MM.1S (cell line): ENCODE data around the gene TMEM235.

Experiments used
- DNase-seq: peaks from one replicate; pipeline ENCODE4 v3.0.0-alpha.2; 2015
- H2AFZ ChIP-seq: fragments of 300-600 bp; sonication (generic); 2 replicates; pipeline ENCODE4 v1.6.0; 2016; ENCODE audit warnings: antibody characterized with exemption, low read length
- H3F3A ChIP-seq: fragments of 300-600 bp; sonication (generic); 2 replicates; pipeline ENCODE4 v1.6.1; 2016; ENCODE audit warnings: mild to moderate bottlenecking, antibody characterized with exemption, low read length, moderate library complexity, mixed read lengths; ENCODE audit not compliant: insufficient read depth
- H3K27ac ChIP-seq: fragments of 300-600 bp; sonication (generic); 2 replicates; pipeline ENCODE4 v1.5.1; 2016; ENCODE audit warnings: mild to moderate bottlenecking, low read length
- H3K27me3 ChIP-seq: fragments of 300-600 bp; sonication (generic); replicated peaks from 2 replicates; pipeline ENCODE4 v1.6.0; 2016; ENCODE audit warnings: low read length; ENCODE audit not compliant: insufficient read depth
- H3K36me3 ChIP-seq: fragments of 300-600 bp; sonication (generic); replicated peaks from 2 replicates; pipeline ENCODE4 v1.6.1; 2016; ENCODE audit warnings: mild to moderate bottlenecking, low read length, mixed read lengths; ENCODE audit not compliant: insufficient read depth
- H3K4me1 ChIP-seq: fragments of 300-600 bp; sonication (generic); 2 replicates; pipeline ENCODE4 v1.6.1; 2016; ENCODE audit warnings: low read length, mixed read lengths
- H3K4me2 ChIP-seq: fragments of 300-600 bp; sonication (generic); 2 replicates; pipeline ENCODE4 v1.6.0; 2016; ENCODE audit warnings: low read depth, low read length
- H3K4me3 ChIP-seq: fragments of 300-600 bp; sonication (generic); 2 replicates; pipeline ENCODE4 v1.5.1; 2016; ENCODE audit warnings: low read length, mixed read lengths
- H3K79me2 ChIP-seq: fragments of 300-600 bp; sonication (generic); 2 replicates; pipeline ENCODE4 v1.6.1; 2016; ENCODE audit warnings: mixed run types, low read length, mixed read lengths
- H3K9ac ChIP-seq: fragments of 300-600 bp; sonication (generic); 2 replicates; pipeline ENCODE4 v1.6.1; 2016; ENCODE audit warnings: low read length, mixed read lengths
- H3K9me2 ChIP-seq: fragments of 300-600 bp; sonication (generic); replicated peaks from 2 replicates; pipeline ENCODE4 v1.6.1; 2016; ENCODE audit warnings: mild to moderate bottlenecking, low read length, mixed read lengths; ENCODE audit not compliant: insufficient read depth
- H3K9me3 ChIP-seq: fragments of 300-600 bp; sonication (generic); replicated peaks from 2 replicates; pipeline ENCODE4 v1.6.1; 2016; ENCODE audit warnings: mild to moderate bottlenecking, low read length, mixed read lengths; ENCODE audit not compliant: insufficient read depth
- H4K20me1 ChIP-seq: fragments of 300-600 bp; sonication (generic); 2 replicates; pipeline ENCODE4 v1.6.1; 2016; ENCODE audit warnings: mild to moderate bottlenecking, low read length, moderate library complexity, mixed read lengths; ENCODE audit not compliant: insufficient read depth
- EZH2 ChIP-seq: fragments of 300-600 bp; sonication (generic); optimal IDR thresholded peaks from 2 replicates; pipeline ENCODE3; 2017; ENCODE audit warnings: low read depth, mild to moderate bottlenecking, antibody characterized with exemption, low read length, mixed read lengths
- EZH2phosphoT487 ChIP-seq: fragments of 300-600 bp; sonication (generic); IDR thresholded peaks from 2 replicates; pipeline ENCODE4 v1.6.1; 2018; ENCODE audit warnings: antibody characterized with exemption, low read length
- TF ChIP-seq, protein P1 (sequence below): fragments of 300-600 bp; sonication (generic); IDR thresholded peaks from 2 replicates; pipeline ENCODE4 v1.5.1; 2016; ENCODE audit warnings: antibody characterized with exemption, low read length, mixed read lengths

TMEM235 gene

DNA sequence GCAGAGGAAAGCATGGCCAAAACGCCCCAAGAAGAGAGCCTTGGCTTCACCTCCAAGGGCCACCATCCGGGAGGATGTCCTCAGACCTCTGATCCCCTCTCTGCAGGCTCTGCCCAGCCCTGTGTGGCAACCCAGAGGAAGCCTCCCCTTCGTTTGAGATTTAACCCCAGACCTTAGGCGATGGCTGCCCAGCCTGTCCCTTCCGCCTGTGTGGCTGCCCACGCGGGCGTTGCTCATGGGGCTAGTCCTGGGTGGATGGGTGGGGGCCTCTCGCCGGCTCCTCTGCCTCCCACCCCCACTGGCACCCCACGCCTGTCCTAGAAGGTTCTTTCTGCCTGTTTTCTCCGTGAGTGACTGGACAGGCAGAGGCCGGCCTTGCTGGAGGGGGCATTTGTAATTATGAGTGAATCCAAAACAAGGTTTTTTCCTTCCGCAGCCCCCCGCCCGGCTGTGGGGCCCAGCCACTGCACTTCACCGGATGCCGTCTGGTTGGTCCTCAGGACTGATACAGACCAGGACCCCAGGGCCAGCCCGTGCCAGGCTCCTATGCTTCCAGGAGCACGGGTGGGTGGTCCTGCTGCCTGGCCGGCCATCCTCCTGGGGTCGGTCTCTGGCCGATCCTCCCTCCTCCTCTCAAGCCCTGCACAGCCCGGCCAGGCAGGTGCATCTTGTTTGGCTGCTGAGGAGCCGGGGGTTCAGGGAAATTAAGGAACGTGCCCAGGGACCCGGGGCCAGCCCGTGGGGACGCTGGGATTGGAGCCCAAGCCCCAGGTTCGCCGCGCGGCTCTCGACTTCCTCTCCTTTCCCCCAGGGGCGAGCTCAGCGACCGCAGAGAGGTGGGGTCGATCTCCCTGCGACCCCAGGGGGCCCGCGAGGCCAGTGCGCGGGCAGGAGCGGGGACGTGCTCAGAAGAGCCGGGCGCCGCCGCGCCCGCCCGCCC lies at the start of gene TMEM235:
TMEM235 (plus strand) TSS at position 636 of the 940 bp plus-strand sequence. CDS start 393 bp downstream, outside the sequence.
- Histone ChIP-seq H3K9me2 (no peaks in the 10 kb centered on the region), H2AFZ (no peak within 1 kb of the TSS), H3F3A (0 out of 2 replicates have a peak, but pooled peaks cover 2% of the 10 kb centered on the region), H3K27ac (no peak within 1 kb of the TSS), H3K36me3 (no peaks in the 10 kb centered on the region), H4K20me1 (no peaks in the 10 kb centered on the region), H3K9me3 (no peaks in the 10 kb centered on the region), H3K4me2 (no peak within 1 kb of the TSS), H3K27me3 (peaks cover 34% of the 10 kb centered on the region), H3K4me3 (no peak within 1 kb of the TSS), H3K9ac (no peak within 1 kb of the TSS), H3K4me1 (no peaks in the 10 kb centered on the region), H3K79me2 (no peaks in the 10 kb centered on the region)
- TF ChIP-seq EZH2, result no peak
- TF ChIP-seq, protein P1, sequence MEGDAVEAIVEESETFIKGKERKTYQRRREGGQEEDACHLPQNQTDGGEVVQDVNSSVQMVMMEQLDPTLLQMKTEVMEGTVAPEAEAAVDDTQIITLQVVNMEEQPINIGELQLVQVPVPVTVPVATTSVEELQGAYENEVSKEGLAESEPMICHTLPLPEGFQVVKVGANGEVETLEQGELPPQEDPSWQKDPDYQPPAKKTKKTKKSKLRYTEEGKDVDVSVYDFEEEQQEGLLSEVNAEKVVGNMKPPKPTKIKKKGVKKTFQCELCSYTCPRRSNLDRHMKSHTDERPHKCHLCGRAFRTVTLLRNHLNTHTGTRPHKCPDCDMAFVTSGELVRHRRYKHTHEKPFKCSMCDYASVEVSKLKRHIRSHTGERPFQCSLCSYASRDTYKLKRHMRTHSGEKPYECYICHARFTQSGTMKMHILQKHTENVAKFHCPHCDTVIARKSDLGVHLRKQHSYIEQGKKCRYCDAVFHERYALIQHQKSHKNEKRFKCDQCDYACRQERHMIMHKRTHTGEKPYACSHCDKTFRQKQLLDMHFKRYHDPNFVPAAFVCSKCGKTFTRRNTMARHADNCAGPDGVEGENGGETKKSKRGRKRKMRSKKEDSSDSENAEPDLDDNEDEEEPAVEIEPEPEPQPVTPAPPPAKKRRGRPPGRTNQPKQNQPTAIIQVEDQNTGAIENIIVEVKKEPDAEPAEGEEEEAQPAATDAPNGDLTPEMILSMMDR, result no peak
- TF ChIP-seq EZH2phosphoT487, result no peak
- DNase-seq, result no peak

GRCh38 chr17:78182504-78182903 lies 48.9 kb upstream of the TMEM235 start:
- Histone ChIP-seq H4K20me1 (no peaks in the 10 kb centered on the region), H3K4me1 (peaks cover 27% of the 10 kb centered on the region), H3K27me3 (no peaks in the 10 kb centered on the region), H3K4me3 (no peak overlapping the region), H3K9me2 (no peaks in the 10 kb centered on the region), H3K36me3 (peaks cover 4% of the 10 kb centered on the region; the same call in 1 of the 2 replicates), H3K4me2 (no peak overlapping the region), H3K79me2 (peaks cover 73% of the 10 kb centered on the region), H3F3A (peaks cover 19% of the 10 kb centered on the region), H3K9me3 (no peaks in the 10 kb centered on the region), H3K9ac (no peak overlapping the region), H2AFZ (no peak overlapping the region), H3K27ac (no peak overlapping the region)
- no peak for DNase-seq
- TF ChIP-seq, protein P1, result no peak
- no peak for TF ChIP-seq EZH2phosphoT487
- TF ChIP-seq EZH2, result no peak

DNA sequence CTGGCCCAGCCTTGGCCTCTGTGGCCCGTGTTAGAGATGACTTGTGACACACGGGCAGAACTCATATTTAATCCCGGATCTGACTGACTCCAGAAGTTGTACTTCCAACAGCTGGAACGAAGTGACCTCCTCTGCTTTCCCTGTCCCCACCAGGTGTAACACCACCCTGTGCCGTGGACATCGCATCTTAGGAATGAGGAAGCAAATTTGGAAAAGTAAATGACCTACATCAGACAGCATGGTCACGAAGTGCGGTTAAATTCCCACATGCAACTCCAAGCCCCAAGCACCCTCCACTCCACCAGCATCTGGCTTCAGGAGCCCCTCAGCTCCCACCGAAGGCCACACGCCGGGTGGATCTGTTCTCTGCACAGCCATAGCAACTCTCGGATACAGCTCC lies 47.5 kb upstream of the TMEM235 start:
- peaks cover 19% of the 10 kb centered on the region for H3F3A ChIP-seq
- H4K20me1 ChIP-seq, result no peaks in the 10 kb centered on the region
- H3K27me3 ChIP-seq, result no peaks in the 10 kb centered on the region
- H3K9me2 ChIP-seq, result no peaks in the 10 kb centered on the region
- TF ChIP-seq EZH2 (no peak), EZH2phosphoT487 (no peak)
- TF ChIP-seq, protein P1, result no peak
- H3K36me3 ChIP-seq, result peaks cover 4% of the 10 kb centered on the region; the same call in 1 of the 2 replicates
- peaks cover 82% of the 10 kb centered on the region for H3K79me2 ChIP-seq
- peak overlapping the region; percentile 9; the same call in 1 of the 2 replicates for H3K4me2 ChIP-seq
- no peak overlapping the region for H3K4me3 ChIP-seq
- H3K9me3 ChIP-seq, result no peaks in the 10 kb centered on the region
- no peak for DNase-seq
- H3K27ac ChIP-seq, result no peak overlapping the region
- H3K9ac ChIP-seq, result no peak overlapping the region
- peaks cover 27% of the 10 kb centered on the region for H3K4me1 ChIP-seq
- H2AFZ ChIP-seq, result no peak overlapping the region
